ENCODE data around the gene MVD. TPM values are rescaled to one million over a fixed set of nuclear protein-coding genes. Genes with fewer than 3 reads are reported as not detected.

Gene MVD
- total RNA-seq, 1 donor from 2014 or later, result 95.7 TPM

DNA sequence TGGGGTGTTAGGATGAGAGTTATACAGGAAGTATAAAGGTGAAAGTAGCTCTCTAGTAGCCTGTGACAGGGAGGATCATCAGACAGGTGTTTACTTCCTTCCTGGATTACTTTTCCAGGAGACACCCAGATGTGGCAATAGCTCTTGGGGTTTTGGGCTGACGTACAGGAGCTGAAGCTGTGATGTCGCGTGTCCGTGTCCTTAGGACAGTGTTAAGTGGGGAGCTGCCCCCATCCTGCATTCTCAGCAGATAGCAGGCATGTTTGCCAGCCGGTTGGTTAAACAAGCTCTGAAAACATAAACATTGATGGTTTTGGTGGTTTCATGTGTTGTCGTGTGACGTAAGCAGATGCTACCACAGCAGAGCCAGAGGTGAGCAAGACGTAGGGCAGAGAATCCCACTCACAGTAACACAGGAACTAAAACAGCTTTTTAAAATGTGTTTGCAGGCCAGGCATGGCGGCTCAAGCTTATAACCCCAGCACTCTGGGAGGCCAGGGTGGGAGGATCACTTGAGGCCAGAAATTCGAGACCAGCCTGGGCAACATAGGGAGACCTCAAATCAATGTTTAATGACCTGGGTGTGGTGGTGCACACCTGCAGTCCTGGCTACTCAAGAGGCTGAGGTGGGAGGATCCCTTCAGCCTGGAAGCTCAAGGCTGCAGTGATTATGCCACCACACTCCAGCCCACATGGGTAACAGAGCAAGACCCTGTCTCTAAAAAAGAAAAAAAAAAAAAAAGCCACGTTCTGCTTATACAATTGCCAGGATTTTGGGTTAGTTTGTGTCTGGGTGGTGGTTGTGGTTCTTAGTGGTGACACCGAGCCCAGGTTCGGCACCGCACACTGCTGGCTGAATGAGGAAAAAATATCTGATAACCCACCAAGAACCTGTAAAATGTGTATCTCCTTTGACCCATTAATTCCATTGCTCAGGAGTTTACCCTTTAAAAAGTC is 42.8 kb downstream of the MVD start:
- H3K4me1 Mint-ChIP-seq, result peaks cover 17% of the 10 kb centered on the region
- peak overlapping the region; percentile 38 for H3K4me3 Mint-ChIP-seq
- H3K27me3 Mint-ChIP-seq, result no peaks in the 10 kb centered on the region
- DNase-seq, result peak; percentile 87
- H3K36me3 Mint-ChIP-seq (ENCODE audit: low read depth), result peaks cover 27% of the 10 kb centered on the region
- H3K9me3 Mint-ChIP-seq, result no peaks in the 10 kb centered on the region
- H3K27ac Mint-ChIP-seq, result peak overlapping the region; percentile 81
- intact Hi-C loops (cut with micrococcal nuclease), result loop anchor here (1.0 kb wide), 1 partner anchor 31 kb away; the partner anchor contains the start of gene CYBA

GRCh38 chr16:88618956-88619667 is 43.8 kb downstream of the MVD start:
- Mint-ChIP-seq H3K9me3 (no peaks in the 10 kb centered on the region), H3K4me3 (no peak overlapping the region), H3K27me3 (no peaks in the 10 kb centered on the region), H3K4me1 (peaks cover 17% of the 10 kb centered on the region), H3K36me3 (ENCODE audit: low read depth) (peaks cover 29% of the 10 kb centered on the region), H3K27ac (peak overlapping the region; percentile 66)
- no peak for DNase-seq
- intact Hi-C loops (cut with micrococcal nuclease), result no loop called here

- no peak overlapping the region for H3K4me3 Mint-ChIP-seq
Observed at GRCh38 chr16:88618182-88618955, 44.5 kb downstream of the MVD start.

DNA sequence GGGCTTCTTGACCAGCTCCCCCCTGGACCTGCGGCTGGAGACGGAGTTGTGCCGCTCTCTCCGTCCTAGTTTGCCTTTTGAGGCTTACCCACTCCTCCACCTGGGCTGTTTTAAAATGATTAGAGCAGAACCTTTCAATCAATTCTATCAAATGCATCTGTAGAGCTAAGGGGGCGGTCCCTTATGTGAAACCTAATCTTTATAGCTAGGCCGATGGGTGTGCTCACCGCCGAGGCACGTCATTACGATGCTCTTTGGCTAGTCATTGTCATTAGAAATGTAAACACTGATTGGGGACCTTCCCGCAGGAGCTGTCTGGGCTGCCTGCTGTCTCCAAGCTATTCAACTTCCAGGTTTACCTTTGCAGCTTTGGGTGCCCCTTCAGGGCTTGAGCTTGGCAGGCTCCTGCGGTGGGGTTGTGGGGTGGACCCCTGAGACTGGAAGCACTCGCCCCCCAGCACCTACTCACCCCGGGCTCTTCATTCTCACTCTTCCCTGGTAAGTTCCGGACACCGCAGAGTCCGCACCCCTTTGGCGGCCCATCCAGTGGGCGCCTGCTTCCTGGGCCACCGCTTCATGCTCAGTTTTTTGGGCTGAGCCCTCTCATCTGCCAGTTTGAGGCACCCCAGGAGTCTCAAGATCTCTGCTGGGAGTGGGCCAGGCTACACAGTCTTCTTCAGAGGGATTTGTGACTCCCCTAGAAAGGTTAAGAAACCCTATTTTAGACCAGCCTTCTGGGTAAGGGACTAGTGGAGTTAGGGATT is 45.4 kb downstream of the MVD start:
- H3K4me1 Mint-ChIP-seq, result peaks cover 17% of the 10 kb centered on the region

More at GRCh38 chr16:88618182-88618955, 44.5 kb downstream of the MVD start:
- Mint-ChIP-seq H3K27me3 (no peaks in the 10 kb centered on the region), H3K27ac (no peak overlapping the region), H3K9me3 (no peaks in the 10 kb centered on the region), H3K4me1 (peaks cover 17% of the 10 kb centered on the region), H3K36me3 (ENCODE audit: low read depth) (peaks cover 26% of the 10 kb centered on the region)
- DNase-seq, result no peak
- intact Hi-C loops (cut with micrococcal nuclease), result no loop called here

DNA sequence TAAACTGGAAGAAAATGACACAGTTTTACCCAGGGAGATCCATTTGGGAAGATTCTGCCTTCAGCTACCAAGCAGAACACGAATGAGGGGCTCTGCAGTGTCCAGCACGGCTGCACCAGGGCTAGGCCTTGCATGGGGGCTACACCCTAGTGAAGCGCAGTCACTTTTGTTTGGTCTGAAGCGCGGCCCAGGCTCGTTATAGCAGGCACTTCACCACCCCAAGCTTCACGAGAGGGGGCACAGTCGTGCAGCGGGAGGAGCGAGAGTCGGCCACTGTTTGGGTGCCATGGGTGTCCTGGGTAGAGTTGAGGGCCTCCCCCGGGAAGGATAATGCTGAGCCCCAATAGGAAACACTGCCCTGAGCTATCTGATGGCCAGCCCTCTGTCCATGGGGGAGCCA is 46.2 kb downstream of the MVD start:
- H3K9me3 Mint-ChIP-seq, result no peaks in the 10 kb centered on the region
- peaks cover 17% of the 10 kb centered on the region for H3K4me1 Mint-ChIP-seq
- intact Hi-C loops (cut with micrococcal nuclease), result no loop called here
- peaks cover 24% of the 10 kb centered on the region for H3K36me3 Mint-ChIP-seq (ENCODE audit: low read depth)
- DNase-seq, result no peak
- H3K27me3 Mint-ChIP-seq, result no peaks in the 10 kb centered on the region
- no peak overlapping the region for H3K4me3 Mint-ChIP-seq
- no peak overlapping the region for H3K27ac Mint-ChIP-seq

More for the DNA sequence above, 45.4 kb downstream of the MVD start:
- Mint-ChIP-seq H3K36me3 (ENCODE audit: low read depth) (peaks cover 26% of the 10 kb centered on the region), H3K27me3 (no peaks in the 10 kb centered on the region), H3K9me3 (no peaks in the 10 kb centered on the region), H3K27ac (no peak overlapping the region), H3K4me3 (no peak overlapping the region)
- DNase-seq, result no peak
- intact Hi-C loops (cut with micrococcal nuclease), result no loop called here

- no peak overlapping the region for H3K4me3 Mint-ChIP-seq
- no peaks in the 10 kb centered on the region for H3K27me3 Mint-ChIP-seq
- DNase-seq, result no peak
- H3K27ac Mint-ChIP-seq, result no peak overlapping the region
- H3K9me3 Mint-ChIP-seq, result no peaks in the 10 kb centered on the region
- H3K36me3 Mint-ChIP-seq (ENCODE audit: low read depth), result peaks cover 24% of the 10 kb centered on the region
- intact Hi-C loops (cut with micrococcal nuclease), result no loop called here
- H3K4me1 Mint-ChIP-seq, result peaks cover 17% of the 10 kb centered on the region
Observed at GRCh38 chr16:88616320-88616719, 46.6 kb downstream of the MVD start.

DNA sequence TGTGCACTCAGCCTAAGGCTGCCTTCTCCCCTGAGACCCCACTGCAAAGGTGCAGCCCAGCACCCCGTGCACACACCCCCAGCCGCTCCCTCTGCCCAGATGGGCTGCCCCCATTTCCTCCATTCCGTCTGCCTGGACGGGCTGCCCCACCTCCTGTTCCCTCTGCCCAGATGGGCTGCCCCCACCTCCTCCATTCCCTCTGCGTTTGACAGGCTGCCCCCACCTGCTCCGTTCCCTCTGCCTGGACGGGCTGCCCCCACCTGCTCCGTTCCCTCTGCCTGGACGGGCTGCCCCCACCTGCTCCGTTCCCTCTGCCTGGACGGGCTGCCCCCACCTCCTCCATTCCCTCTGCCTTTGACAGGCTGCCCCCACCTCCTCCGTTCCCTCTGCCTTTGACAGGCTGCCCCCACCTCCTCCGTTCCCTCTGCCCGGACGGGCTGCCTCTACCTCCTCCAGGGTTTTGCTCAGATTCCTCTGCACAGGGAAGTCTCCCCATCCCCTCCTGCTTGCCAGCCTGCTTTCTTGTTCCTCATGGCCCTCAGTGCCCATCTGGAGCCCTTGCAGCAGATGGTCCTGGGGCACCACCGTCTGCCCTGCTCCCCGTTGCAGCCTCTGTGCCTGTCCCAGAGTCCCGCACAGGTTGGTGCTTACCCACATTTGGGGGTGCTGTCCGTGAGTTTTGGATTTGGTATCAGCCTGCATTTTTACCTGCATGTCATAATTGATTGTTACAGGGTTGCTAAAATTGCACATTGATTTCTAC is 47.9 kb downstream of the MVD start:
- Mint-ChIP-seq H3K27me3 (no peaks in the 10 kb centered on the region), H3K36me3 (ENCODE audit: low read depth) (peaks cover 27% of the 10 kb centered on the region), H3K9me3 (no peaks in the 10 kb centered on the region), H3K4me3 (no peak overlapping the region), H3K27ac (no peak overlapping the region), H3K4me1 (peaks cover 14% of the 10 kb centered on the region)
- intact Hi-C loops (cut with micrococcal nuclease), result no loop called here
- DNase-seq, result no peak

DNA sequence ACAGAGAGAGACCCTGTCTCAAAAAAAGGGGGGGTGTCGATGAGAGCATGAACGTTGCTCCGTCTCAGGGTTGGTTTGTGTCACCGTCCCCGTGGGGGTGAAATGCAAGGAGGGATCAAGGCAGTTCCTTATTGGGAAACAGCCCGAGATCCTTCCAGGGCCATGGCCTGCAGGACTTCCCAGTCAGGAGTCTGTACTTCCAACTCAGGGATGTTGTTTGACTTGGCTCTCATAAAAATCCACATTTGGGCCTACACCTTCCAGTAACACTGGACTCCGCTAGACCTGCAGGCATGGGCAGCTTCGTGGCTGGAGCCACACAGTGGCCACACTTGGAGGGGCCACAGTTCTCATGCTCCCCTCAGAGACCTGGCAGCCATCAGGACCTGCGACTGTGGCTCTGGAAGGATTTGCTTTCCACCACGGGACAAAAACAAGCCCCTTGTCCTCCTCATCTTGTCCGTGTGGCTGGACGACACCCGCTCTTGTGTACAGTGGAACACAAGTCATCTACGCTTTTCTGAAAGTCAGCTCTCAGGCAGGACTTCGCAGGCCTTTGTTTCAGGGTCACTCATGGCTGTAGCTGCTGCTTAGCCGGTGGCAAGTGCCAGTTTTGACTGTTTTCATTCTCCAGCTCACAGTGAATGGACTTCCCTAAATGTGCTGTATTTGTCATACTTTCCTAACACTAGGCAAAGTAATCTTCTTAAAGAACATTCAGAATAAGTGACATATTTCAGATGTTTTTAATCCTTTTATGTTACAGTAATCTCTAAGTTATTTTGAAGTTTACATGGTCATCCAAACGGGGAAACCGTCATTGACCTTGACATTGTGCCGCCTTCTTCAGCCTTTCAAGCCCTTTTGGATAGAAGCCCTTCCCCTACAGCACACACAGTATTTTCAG is 48.7 kb downstream of the MVD start:
- intact Hi-C loops (cut with micrococcal nuclease), result no loop called here
- Mint-ChIP-seq H3K36me3 (ENCODE audit: low read depth) (peaks cover 27% of the 10 kb centered on the region), H3K4me1 (peaks cover 5% of the 10 kb centered on the region), H3K9me3 (no peaks in the 10 kb centered on the region), H3K4me3 (no peak overlapping the region), H3K27ac (no peak overlapping the region), H3K27me3 (no peaks in the 10 kb centered on the region)
- no peak for DNase-seq

GRCh38 chr16:88613293-88613692 is 49.6 kb downstream of the MVD start:
- intact Hi-C loops (cut with micrococcal nuclease), result no loop called here
- no peaks in the 10 kb centered on the region for H3K9me3 Mint-ChIP-seq
- no peak overlapping the region for H3K4me3 Mint-ChIP-seq
- DNase-seq, result no peak
- H3K4me1 Mint-ChIP-seq, result peaks cover 2% of the 10 kb centered on the region
- no peak overlapping the region for H3K27ac Mint-ChIP-seq
- peaks cover 30% of the 10 kb centered on the region for H3K36me3 Mint-ChIP-seq (ENCODE audit: low read depth)
- no peaks in the 10 kb centered on the region for H3K27me3 Mint-ChIP-seq

DNA sequence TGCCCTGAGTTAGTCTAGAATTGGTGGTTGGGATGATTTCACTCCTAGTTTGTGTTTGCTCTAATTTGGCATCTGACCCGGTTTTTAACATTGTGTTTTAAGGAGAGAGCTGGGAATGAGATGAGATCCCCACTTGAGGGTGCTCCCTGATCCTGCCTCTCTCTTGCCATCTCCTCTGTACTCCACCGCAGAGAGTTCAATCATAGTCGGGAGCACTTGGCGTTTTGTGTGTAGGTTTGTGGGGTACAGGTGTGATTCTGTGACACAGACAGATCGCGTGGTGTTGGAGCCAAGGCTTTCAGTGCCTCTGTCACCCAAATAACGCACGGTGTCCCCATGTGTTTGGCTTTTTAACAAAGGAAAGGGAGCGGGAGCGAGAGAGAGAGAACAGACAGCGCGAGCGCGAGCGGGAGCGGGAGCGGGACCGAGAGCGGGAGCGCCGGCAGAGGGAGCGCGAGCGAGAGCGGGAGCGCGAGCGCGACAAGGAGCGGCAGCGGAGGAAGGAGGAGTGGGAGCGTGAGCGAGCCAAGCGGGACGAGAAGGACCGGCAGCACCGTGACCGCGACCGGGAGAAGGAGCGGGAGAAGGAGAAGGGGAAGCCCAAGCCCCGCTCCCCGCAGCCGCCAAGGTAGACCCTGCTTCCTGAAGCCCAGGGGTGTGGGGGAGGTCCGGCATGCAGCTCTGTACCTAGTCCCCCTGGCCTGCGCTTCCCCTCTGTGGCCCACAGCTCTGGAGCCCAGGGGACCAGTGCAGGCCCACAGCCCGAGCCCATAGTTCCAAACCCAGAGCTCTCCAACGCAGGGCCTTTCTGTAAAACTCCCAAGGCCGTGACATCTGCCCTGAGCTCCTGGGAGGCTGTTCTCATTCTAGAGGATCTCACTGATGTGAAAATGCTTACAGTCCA is 51.7 kb downstream of the MVD start:
- intact Hi-C loops (cut with micrococcal nuclease), result no loop called here
- DNase-seq, result no peak

GRCh38 chr16:88610080-88610479 is 52.8 kb downstream of the MVD start:
- peaks cover 41% of the 10 kb centered on the region for H3K36me3 Mint-ChIP-seq (ENCODE audit: low read depth)

More for the DNA sequence above, 51.7 kb downstream of the MVD start:
- Mint-ChIP-seq H3K9me3 (no peaks in the 10 kb centered on the region), H3K4me3 (no peak overlapping the region), H3K4me1 (peaks cover 2% of the 10 kb centered on the region), H3K27ac (no peak overlapping the region), H3K36me3 (ENCODE audit: low read depth) (peaks cover 42% of the 10 kb centered on the region), H3K27me3 (no peaks in the 10 kb centered on the region)

More at GRCh38 chr16:88610080-88610479, 52.8 kb downstream of the MVD start:
- DNase-seq, result no peak
- peaks cover 2% of the 10 kb centered on the region for H3K4me1 Mint-ChIP-seq
- no peaks in the 10 kb centered on the region for H3K9me3 Mint-ChIP-seq
- no peak overlapping the region for H3K27ac Mint-ChIP-seq
- no peak overlapping the region for H3K4me3 Mint-ChIP-seq
- intact Hi-C loops (cut with micrococcal nuclease), result no loop called here
- H3K27me3 Mint-ChIP-seq, result no peaks in the 10 kb centered on the region
